Endothelial cell of umbilical vein (primary cell): Measurements from ENCODE around the gene PPP1R15B. TPM values are rescaled to one million over a fixed set of nuclear protein-coding genes. Genes with fewer than 3 reads are reported as not detected.

Experiments used
- BruUV-seq: library from RNA; stranded (reverse); fragments of 400-500 nt; replicated peaks from 2 replicates; lab custom pipeline; 2021; lab: Mats Ljungman, UMichigan
- CTCF ChIA-PET: fragments of 300-600, 350-600 bp; sonication (Branson Sonifier 250); formaldehyde crosslinking; loops from one replicate; lab custom pipeline; 2021; ENCODE audit warnings: antibody characterized with exemption, inconsistent platforms; lab: Charles Lee
- POLR2A ChIA-PET: fragments of 300-600, 350-600 bp; sonication (Branson Sonifier 250); formaldehyde crosslinking; loops from one replicate; lab custom pipeline; 2021; ENCODE audit warnings: antibody characterized with exemption, inconsistent platforms; lab: Charles Lee
- DNase-seq: peaks from one replicate; pipeline ENCODE4 v3.0.0-alpha.2; 2011; ENCODE audit warnings: low read depth, low spot score
- FAIRE-seq: peaks from 2 replicates; lab custom pipeline; 2011; peaks lifted over from hg19 to GRCh38; lab: Jason Lieb, UNC
- H2AFZ ChIP-seq: 2 replicates; pipeline ENCODE4 v1.6.0; 2012; ENCODE audit warnings: low read depth, low read length, control low read depth, inconsistent platforms
- H3K27ac ChIP-seq: 2 replicates; pipeline ENCODE4 v1.5.1; 2011; ENCODE audit warnings: low read depth, mild to moderate bottlenecking, control low read depth, low read length, moderate library complexity; ENCODE audit not compliant: insufficient read depth
- H3K27me3 ChIP-seq, 2 experiments: 2 replicates each; pipeline versions ENCODE4 v1.6.0 to v1.6.1; 2011; ENCODE audit warnings: low read length in 2 of 2, mixed read lengths in 1 of 2; ENCODE audit not compliant: control insufficient read depth in 2 of 2, insufficient read depth in 2 of 2
- H3K36me3 ChIP-seq, 2 experiments: 2 replicates in 1 of 2; 3 replicates in 1 of 2; pipeline ENCODE4 v1.5.1; 2011; ENCODE audit warnings: low read length in 2 of 2, mild to moderate bottlenecking in 1 of 2, moderate library complexity in 1 of 2; ENCODE audit not compliant: control insufficient read depth in 2 of 2, insufficient read depth in 2 of 2; ENCODE audit errors: extremely low read depth in 1 of 2
- H3K4me1 ChIP-seq: 3 replicates; pipeline ENCODE4 v1.5.1; 2011; ENCODE audit warnings: mild to moderate bottlenecking, low read length; ENCODE audit not compliant: control insufficient read depth, insufficient read depth; ENCODE audit errors: extremely low read depth
- H3K4me2 ChIP-seq: 2 replicates; pipeline ENCODE4 v1.6.1; 2011; ENCODE audit warnings: low read length, control low read depth, mixed read lengths; ENCODE audit not compliant: insufficient read depth
- H3K4me3 ChIP-seq, 3 experiments: fragments of 200-600 bp in 1 of 3; sonication (generic), shearing (Covaris generic) in 1 of 3; replicated peaks in 1 of 3; 2 replicates each; pipeline ENCODE4 v1.5.1; 2011 to 2016; ENCODE audit warnings: control low read depth in 3 of 3, low read length in 3 of 3, mild to moderate bottlenecking in 2 of 3, inconsistent platforms in 1 of 3, low read depth in 1 of 3, moderate library complexity in 1 of 3; ENCODE audit not compliant: insufficient read depth in 1 of 3
- H3K79me2 ChIP-seq: 2 replicates; pipeline ENCODE4 v1.6.0; 2012; ENCODE audit warnings: low read length, inconsistent platforms; ENCODE audit not compliant: control insufficient read depth, insufficient read depth
- H3K9ac ChIP-seq: replicated peaks from 2 replicates; pipeline ENCODE3; 2011; ENCODE audit warnings: low read length, control low read depth; ENCODE audit not compliant: insufficient read depth; ENCODE audit errors: extremely low read depth
- H3K9me1 ChIP-seq: replicated peaks from 3 replicates; pipeline ENCODE4 v1.6.0; 2011; ENCODE audit warnings: mild to moderate bottlenecking, low read length; ENCODE audit not compliant: control insufficient read depth, insufficient read depth; ENCODE audit errors: extremely low read depth
- H3K9me3 ChIP-seq: replicated peaks from 2 replicates; pipeline ENCODE4 v1.5.1; 2012; ENCODE audit warnings: low read length, inconsistent platforms; ENCODE audit not compliant: control insufficient read depth, insufficient read depth
- H4K20me1 ChIP-seq: replicated peaks from 2 replicates; pipeline ENCODE3; 2011; ENCODE audit warnings: mild to moderate bottlenecking, low read length; ENCODE audit not compliant: control insufficient read depth, insufficient read depth; ENCODE audit errors: extremely low read depth
- CTCF ChIP-seq, 2 donors: IDR thresholded peaks; 1 replicate in 1 of 2; 2 replicates in 1 of 2; pipeline ENCODE4 v1.5.1; 2011; ENCODE audit warnings: low read length in 2 of 2, mild to moderate bottlenecking in 2 of 2, moderate library complexity in 2 of 2, control low read depth in 1 of 2, inconsistent platforms in 1 of 2, low read depth in 1 of 2; ENCODE audit not compliant: insufficient read depth in 1 of 2; ENCODE audit errors: extremely low read depth in 1 of 2
- EZH2 ChIP-seq: IDR thresholded peaks from 2 replicates; pipeline ENCODE4 v1.6.1; 2012; ENCODE audit warnings: borderline replicate concordance, low read depth, mild to moderate bottlenecking, moderate library complexity, low read length, inconsistent platforms; ENCODE audit not compliant: severe bottlenecking
- FOS ChIP-seq: IDR thresholded peaks from 2 replicates; pipeline ENCODE4 v1.6.1; 2011; ENCODE audit warnings: mild to moderate bottlenecking, low read length, moderate library complexity, borderline replicate concordance; ENCODE audit not compliant: insufficient read depth
- GATA2 ChIP-seq: IDR thresholded peaks from 2 replicates; pipeline ENCODE4 v1.7.0; 2011; ENCODE audit warnings: low read depth, mild to moderate bottlenecking, moderate library complexity, mixed read lengths, low read length; ENCODE audit not compliant: insufficient read length, insufficient read depth
- JUN ChIP-seq: IDR thresholded peaks from 2 replicates; pipeline ENCODE4 v1.6.1; 2011; ENCODE audit warnings: borderline replicate concordance, low read depth; ENCODE audit not compliant: insufficient read length, insufficient read depth
- MAX ChIP-seq: IDR thresholded peaks from 2 replicates; pipeline ENCODE4 v1.6.1; 2011; ENCODE audit not compliant: insufficient read depth, insufficient read length
- MYC ChIP-seq: IDR thresholded peaks from one replicate; pipeline ENCODE4 v1.6.1; 2011; ENCODE audit warnings: mild to moderate bottlenecking, low read depth, low read length
- POLR2A ChIP-seq: IDR thresholded peaks from 2 replicates; pipeline ENCODE4 v1.6.1; 2012; ENCODE audit warnings: low read depth, mild to moderate bottlenecking, control low read depth, low read length
- POLR2AphosphoS5 ChIP-seq: IDR thresholded peaks from 2 replicates; pipeline ENCODE4 v1.6.1; 2012; ENCODE audit warnings: low read depth, mild to moderate bottlenecking, control low read depth, low read length, moderate library complexity; ENCODE audit not compliant: insufficient read depth
- dilution Hi-C: fragments of 300-500 bp; cut with MboI; formaldehyde crosslinking; loops from one replicate; pipeline ENCODE4 v1.15.0; 2019; ENCODE audit warnings: low sequenced_read_pairs; ENCODE audit not compliant: extremely low pct_ligation_motif_present
- intact Hi-C: fragments of 100-400 bp; cut with micrococcal nuclease; formaldehyde crosslinking; loops from one replicate; pipeline ENCODE4 v1.10.0; 2022
- polyA plus RNA-seq, 4 experiments: library from polyadenylated mRNA; depleted of rRNA in 3 of 4; stranded (reverse) in 3 of 4; unstranded in 1 of 4; fragments of >200 nt; gene quantifications; 2 replicates each; pipeline versions ENCODE4 v1.2.1 to v1.2.3, GENCODE V29; 2011 to 2012; ENCODE audit warnings: missing spikeins in 1 of 4
- total RNA-seq: library from RNA; stranded (reverse); gene quantifications from 2 replicates; pipeline ENCODE4 v1.2.3, GENCODE V29; 2021

The PPP1R15B gene
- total and polyA plus RNA-seq, 2 donors (not counting 3 experiments of a cell fraction or from before 2014, with no cell fraction given) = 16.8 to 39.8 TPM

DNA sequence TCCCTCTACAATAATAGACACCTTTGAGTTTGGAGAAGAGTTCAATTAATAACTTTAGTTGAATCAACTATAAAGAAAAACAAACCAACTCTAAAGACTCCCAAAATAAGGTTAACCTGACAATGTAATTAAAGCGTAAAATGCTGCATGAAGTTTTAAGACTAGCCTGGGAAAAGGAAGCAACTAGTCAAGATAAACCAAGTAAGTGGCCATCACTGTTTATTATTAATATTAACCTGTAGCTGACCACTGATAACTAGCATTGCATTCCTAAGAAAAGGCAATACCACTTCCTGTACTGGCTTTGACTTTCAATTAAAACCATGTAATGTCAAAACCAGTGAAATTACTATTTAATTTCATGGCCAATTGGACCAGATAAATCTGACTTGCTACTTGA, 3.0 kb downstream of the PPP1R15B start:
- peaks cover 40% of the 10 kb centered on the region for H4K20me1 ChIP-seq
- H2AFZ ChIP-seq = no peak overlapping the region
- H3K9me1 ChIP-seq = no peaks in the 10 kb centered on the region
- TF ChIP-seq POLR2A (no peak), MAX (no peak), GATA2 (no peak), MYC (no peak), JUN (no peak), FOS (no peak), POLR2AphosphoS5 (no peak), EZH2 (no peak), CTCF (IDR thresholded peaks at IDR 0.05; ENCODE audit: extremely low read depth in 1 of 2, insufficient read depth in 1 of 2, low read depth in 1 of 2, low read length in 2 of 2) (no peak)
- dilution Hi-C loops = no loop called here
- no peak overlapping the region for H3K27ac ChIP-seq
- H3K9me3 ChIP-seq = no peaks in the 10 kb centered on the region
- H3K9ac ChIP-seq = peak overlapping the region; percentile 85
- intact Hi-C loops = loop anchor here (1.0 kb wide), 1 partner anchor 10 kb away; no protein-coding TSS in a partner anchor
- CTCF ChIA-PET = interaction anchor here (1.6 to 4.7 kb wide), 7 partner anchors 10 to 97 kb away, joined by 4 to 77 read pairs (median 12); no protein-coding TSS in a partner anchor
- BruUV-seq = no TSS peak
- H3K79me2 ChIP-seq = peaks cover 80% of the 10 kb centered on the region
- POLR2A ChIA-PET = interaction anchor here (0.5 to 0.7 kb wide), 3 partner anchors 36 to 244 kb away, joined by 3 read pairs; partner anchors contain the start of gene MDM4
- peak overlapping the region; percentile 49 to 94 (median 78) for H3K4me3 ChIP-seq
- FAIRE-seq (no peak), DNase-seq (no peak)
- H3K27me3 ChIP-seq = no peaks in the 10 kb centered on the region
- peak overlapping the region; percentile 89 for H3K4me2 ChIP-seq
- H3K36me3 ChIP-seq = peaks cover 6 to 14% of the 10 kb centered on the region in 2 experiments
- H3K4me1 ChIP-seq = peaks cover 22% of the 10 kb centered on the region
